ENCODE measurements around the gene TIMP3. TPM values are rescaled to one million over a fixed set of nuclear protein-coding genes. Genes with fewer than 3 reads are reported as not detected.

Gene TIMP3
- total RNA-seq, 2 experiments from 2014 or later: not detected

DNA sequence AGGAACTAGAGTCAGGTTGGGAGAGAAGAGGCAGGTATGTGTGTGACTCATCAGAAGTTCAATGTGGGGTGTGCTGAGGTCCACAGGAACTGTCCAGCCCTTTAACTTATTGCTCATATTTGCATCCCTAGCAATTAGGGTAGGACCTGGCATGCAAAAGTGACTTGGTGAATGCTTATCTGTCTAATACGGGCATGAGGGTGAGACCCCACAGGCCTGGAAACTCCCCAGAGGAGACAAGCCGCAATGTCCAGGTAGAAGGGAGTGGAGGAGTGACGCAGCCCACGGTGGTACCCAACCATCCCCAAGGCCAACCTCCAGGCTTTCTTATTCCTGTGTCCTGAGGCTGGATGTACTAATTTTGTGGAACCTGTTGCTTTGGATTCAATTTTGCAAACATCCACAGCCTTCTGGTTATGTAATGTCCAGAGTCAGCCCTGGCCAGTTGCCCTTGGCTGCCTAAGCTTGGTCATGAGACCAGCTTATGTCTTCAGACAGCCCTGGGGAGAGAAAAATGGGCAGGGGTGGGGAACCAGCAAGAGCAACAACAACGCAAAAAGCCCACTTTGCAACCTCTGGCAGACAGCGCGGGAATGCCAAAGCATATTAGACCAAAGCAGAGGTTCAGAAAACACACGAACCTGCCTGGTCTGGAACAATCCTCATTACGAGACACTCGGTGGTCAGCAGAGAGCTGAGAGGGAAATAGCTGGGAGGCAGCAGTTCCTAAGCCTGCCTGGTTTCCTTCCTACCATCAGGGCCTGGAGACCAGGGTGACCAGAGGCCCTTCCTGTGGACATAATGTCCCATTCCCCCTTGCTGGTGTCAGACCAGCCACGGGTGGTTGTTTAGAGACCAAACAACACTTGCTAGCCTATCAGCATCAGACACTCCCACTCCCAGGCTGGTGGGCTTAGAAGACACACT, 49.3 kb downstream of the TIMP3 start:
- Mint-ChIP-seq H3K4me3 (no peak overlapping the region), H3K27ac (no peak overlapping the region), H3K9me3 (no peaks in the 10 kb centered on the region), H3K27me3 (no peaks in the 10 kb centered on the region), H3K4me1 (no peaks in the 10 kb centered on the region), H3K36me3 (ENCODE audit: low read depth) (no peaks in the 10 kb centered on the region)
- CTCF ChIA-PET: no interaction called here
- DNase-seq: no peak
- POLR2A ChIA-PET: no interaction called here

- Mint-ChIP-seq H3K27ac (no peak overlapping the region), H3K9me3 (no peaks in the 10 kb centered on the region), H3K4me1 (no peaks in the 10 kb centered on the region), H3K36me3 (ENCODE audit: low read depth) (no peaks in the 10 kb centered on the region), H3K4me3 (no peak overlapping the region), H3K27me3 (no peaks in the 10 kb centered on the region)
- no peak for DNase-seq
- ChIA-PET CTCF (no interaction called here), POLR2A (no interaction called here)
Observed at GRCh38 chr22:32852395-32853251, 51.1 kb downstream of the TIMP3 start.

- H3K27ac Mint-ChIP-seq: no peak overlapping the region
- H3K9me3 Mint-ChIP-seq: no peaks in the 10 kb centered on the region
- no peaks in the 10 kb centered on the region for H3K27me3 Mint-ChIP-seq
- no peak for DNase-seq
- H3K4me1 Mint-ChIP-seq: no peaks in the 10 kb centered on the region
- H3K4me3 Mint-ChIP-seq: no peak overlapping the region
- ChIA-PET CTCF (no interaction called here), POLR2A (no interaction called here)
- no peaks in the 10 kb centered on the region for H3K36me3 Mint-ChIP-seq (ENCODE audit: low read depth)
Observed at GRCh38 chr22:32853662-32854061, 52.2 kb downstream of the TIMP3 start.

GRCh38 chr22:32854351-32854804, 52.9 kb downstream of the TIMP3 start:
- POLR2A ChIA-PET: no interaction called here
- no peak overlapping the region for H3K27ac Mint-ChIP-seq
- H3K36me3 Mint-ChIP-seq (ENCODE audit: low read depth): no peaks in the 10 kb centered on the region
- H3K4me1 Mint-ChIP-seq: no peaks in the 10 kb centered on the region
- H3K27me3 Mint-ChIP-seq: no peaks in the 10 kb centered on the region
- no peaks in the 10 kb centered on the region for H3K9me3 Mint-ChIP-seq
- CTCF ChIA-PET: no interaction called here
- no peak for DNase-seq
- no peak overlapping the region for H3K4me3 Mint-ChIP-seq

DNA sequence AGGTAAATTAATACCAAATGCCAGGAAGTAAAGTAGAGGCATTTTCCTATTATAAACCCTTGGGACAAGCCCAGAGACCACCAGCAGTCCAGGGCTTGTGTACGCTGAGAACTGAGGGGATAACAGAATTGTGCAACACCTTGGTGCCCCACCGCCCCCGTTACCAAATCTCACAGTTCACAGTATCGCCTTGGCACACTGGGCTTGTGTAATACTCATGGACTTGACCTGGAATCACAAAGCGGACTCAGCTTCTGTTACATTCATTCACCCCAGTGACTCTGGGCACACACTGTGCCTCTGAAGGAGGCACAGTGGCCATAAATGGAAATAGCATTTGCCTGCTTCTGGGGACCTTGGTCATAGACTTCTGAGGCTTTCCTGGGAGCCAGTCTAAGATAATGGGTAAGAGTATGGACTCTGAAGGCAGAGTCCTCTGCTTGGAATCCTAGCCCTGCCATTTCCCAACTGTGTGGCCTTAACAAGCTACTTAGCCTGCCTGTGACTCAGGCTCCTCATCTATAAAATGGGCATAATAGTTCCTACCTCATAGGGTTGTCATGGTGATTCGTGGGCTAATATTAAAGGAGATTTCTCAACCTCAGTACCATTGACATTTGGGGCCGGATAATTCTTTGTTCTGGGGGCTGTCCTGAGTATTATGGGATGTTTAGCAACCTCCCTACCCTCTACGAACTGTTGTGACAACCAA, 53.7 kb downstream of the TIMP3 start:
- ChIA-PET POLR2A (no interaction called here), CTCF (no interaction called here)
- Mint-ChIP-seq H3K9me3 (no peaks in the 10 kb centered on the region), H3K36me3 (ENCODE audit: low read depth) (no peaks in the 10 kb centered on the region), H3K27ac (no peak overlapping the region), H3K4me3 (no peak overlapping the region), H3K4me1 (no peaks in the 10 kb centered on the region), H3K27me3 (no peaks in the 10 kb centered on the region)
- DNase-seq: no peak

DNA sequence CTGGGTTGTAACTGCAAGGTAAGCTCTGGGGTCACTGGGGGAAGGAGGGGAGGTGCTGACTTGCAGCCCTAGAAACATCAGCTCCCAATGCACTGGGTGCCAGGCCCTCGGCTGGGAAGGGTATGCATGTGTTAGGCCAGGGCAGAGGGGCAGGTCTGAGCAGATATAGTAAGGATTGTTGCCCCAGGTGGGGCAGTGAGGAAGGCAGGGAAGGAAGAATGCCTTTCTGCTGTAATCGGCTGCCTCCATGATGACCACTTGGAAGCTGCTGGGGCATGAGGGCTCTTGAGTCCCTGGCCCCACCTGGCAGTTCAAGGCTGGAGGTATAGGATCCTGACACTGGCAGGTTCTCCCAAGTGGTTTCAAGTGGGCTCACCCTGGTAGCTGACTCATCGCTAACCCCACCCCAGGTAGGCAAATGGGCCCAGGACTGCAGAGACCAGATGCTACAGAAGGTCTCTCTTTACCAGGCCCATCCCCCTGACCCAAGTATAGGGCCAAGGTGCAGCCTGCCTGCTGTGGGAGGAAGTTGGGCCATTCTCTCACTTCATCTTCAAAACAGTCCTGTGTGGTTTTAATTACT, 56.7 kb downstream of the TIMP3 start:
- Mint-ChIP-seq H3K36me3 (ENCODE audit: low read depth) (no peaks in the 10 kb centered on the region), H3K27me3 (no peaks in the 10 kb centered on the region), H3K27ac (no peak overlapping the region), H3K4me1 (no peaks in the 10 kb centered on the region), H3K4me3 (no peak overlapping the region), H3K9me3 (no peaks in the 10 kb centered on the region)
- no peak for DNase-seq
- CTCF ChIA-PET: no interaction called here
- POLR2A ChIA-PET: no interaction called here

DNA sequence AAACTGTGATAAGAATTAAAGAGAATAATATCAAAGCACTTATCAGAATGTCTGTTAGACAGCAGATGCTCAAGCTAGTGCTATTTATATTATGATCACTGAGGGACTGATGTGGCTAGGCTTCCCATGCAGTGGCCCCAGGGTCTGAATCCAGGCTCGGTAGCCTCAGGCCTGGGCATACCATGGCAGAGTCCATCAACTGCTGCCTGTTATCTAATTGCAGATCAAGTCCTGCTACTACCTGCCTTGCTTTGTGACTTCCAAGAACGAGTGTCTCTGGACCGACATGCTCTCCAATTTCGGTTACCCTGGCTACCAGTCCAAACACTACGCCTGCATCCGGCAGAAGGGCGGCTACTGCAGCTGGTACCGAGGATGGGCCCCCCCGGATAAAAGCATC, 57.5 kb downstream of the TIMP3 start:
- no peak overlapping the region for H3K27ac Mint-ChIP-seq
- POLR2A ChIA-PET: no interaction called here

DNA sequence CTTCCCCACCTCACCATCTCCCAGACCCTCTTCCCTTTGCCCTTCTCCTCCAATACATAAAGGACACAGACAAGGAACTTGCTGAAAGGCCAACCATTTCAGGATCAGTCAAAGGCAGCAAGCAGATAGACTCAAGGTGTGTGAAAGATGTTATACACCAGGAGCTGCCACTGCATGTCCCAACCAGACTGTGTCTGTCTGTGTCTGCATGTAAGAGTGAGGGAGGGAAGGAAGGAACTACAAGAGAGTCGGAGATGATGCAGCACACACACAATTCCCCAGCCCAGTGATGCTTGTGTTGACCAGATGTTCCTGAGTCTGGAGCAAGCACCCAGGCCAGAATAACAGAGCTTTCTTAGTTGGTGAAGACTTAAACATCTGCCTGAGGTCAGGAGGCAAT, 58.2 kb downstream of the TIMP3 start:
- POLR2A ChIA-PET: no interaction called here

More for the DNA sequence above, 57.5 kb downstream of the TIMP3 start:
- CTCF ChIA-PET: no interaction called here
- Mint-ChIP-seq H3K36me3 (ENCODE audit: low read depth) (no peaks in the 10 kb centered on the region), H3K4me3 (no peak overlapping the region), H3K4me1 (no peaks in the 10 kb centered on the region), H3K27me3 (no peaks in the 10 kb centered on the region), H3K9me3 (no peaks in the 10 kb centered on the region)
- no peak for DNase-seq

GRCh38 chr22:32861330-32861729, 59.8 kb downstream of the TIMP3 start:
- H3K27me3 Mint-ChIP-seq: no peaks in the 10 kb centered on the region
- CTCF ChIA-PET: no interaction called here

More for the DNA sequence above, 58.2 kb downstream of the TIMP3 start:
- no peaks in the 10 kb centered on the region for H3K27me3 Mint-ChIP-seq
- no peak overlapping the region for H3K4me3 Mint-ChIP-seq
- DNase-seq: no peak
- no peaks in the 10 kb centered on the region for H3K36me3 Mint-ChIP-seq (ENCODE audit: low read depth)
- no peaks in the 10 kb centered on the region for H3K9me3 Mint-ChIP-seq
- CTCF ChIA-PET: no interaction called here
- no peaks in the 10 kb centered on the region for H3K4me1 Mint-ChIP-seq
- no peak overlapping the region for H3K27ac Mint-ChIP-seq

DNA sequence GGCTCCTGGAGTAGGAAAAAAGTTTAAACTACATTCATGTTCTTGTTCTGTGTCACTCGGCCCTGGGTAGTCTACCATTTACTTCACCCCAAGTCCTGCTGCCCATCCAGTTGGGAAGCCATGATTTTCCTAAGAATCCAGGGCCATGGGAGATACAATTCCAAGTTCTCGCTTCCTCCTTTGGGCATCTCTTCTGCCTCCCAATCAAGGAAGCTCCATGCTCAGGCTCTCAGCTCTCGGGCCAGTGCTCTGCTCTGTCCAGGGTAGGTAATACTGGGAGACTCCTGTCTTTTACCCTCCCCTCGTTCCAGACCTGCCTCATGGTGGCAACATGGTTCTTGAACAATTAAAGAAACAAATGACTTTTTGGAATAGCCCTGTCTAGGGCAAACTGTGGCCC, 60.6 kb downstream of the TIMP3 start:
- H3K27me3 Mint-ChIP-seq: no peaks in the 10 kb centered on the region
- no peaks in the 10 kb centered on the region for H3K9me3 Mint-ChIP-seq
- H3K36me3 Mint-ChIP-seq (ENCODE audit: low read depth): no peaks in the 10 kb centered on the region
- H3K27ac Mint-ChIP-seq: no peak overlapping the region
- ChIA-PET CTCF (no interaction called here), POLR2A (no interaction called here)
- no peak for DNase-seq
- no peaks in the 10 kb centered on the region for H3K4me1 Mint-ChIP-seq
- no peak overlapping the region for H3K4me3 Mint-ChIP-seq

More at GRCh38 chr22:32861330-32861729, 59.8 kb downstream of the TIMP3 start:
- Mint-ChIP-seq H3K4me3 (no peak overlapping the region), H3K27ac (no peak overlapping the region), H3K4me1 (no peaks in the 10 kb centered on the region), H3K36me3 (ENCODE audit: low read depth) (no peaks in the 10 kb centered on the region), H3K9me3 (no peaks in the 10 kb centered on the region)
- DNase-seq: no peak
- POLR2A ChIA-PET: no interaction called here

GRCh38 chr22:32862936-32863661, 61.6 kb downstream of the TIMP3 start:
- H3K27ac Mint-ChIP-seq: no peak overlapping the region
- H3K4me3 Mint-ChIP-seq: no peak overlapping the region
- H3K4me1 Mint-ChIP-seq: no peaks in the 10 kb centered on the region
- DNase-seq: no peak
- POLR2A ChIA-PET: no interaction called here
- H3K36me3 Mint-ChIP-seq (ENCODE audit: low read depth): no peaks in the 10 kb centered on the region
- no peaks in the 10 kb centered on the region for H3K9me3 Mint-ChIP-seq
- CTCF ChIA-PET: no interaction called here
- H3K27me3 Mint-ChIP-seq: no peaks in the 10 kb centered on the region

- H3K27ac Mint-ChIP-seq: no peak overlapping the region
- no peaks in the 10 kb centered on the region for H3K36me3 Mint-ChIP-seq (ENCODE audit: low read depth)
- no peak for DNase-seq
- no peaks in the 10 kb centered on the region for H3K27me3 Mint-ChIP-seq
- no peak overlapping the region for H3K4me3 Mint-ChIP-seq
- no peaks in the 10 kb centered on the region for H3K9me3 Mint-ChIP-seq
- ChIA-PET CTCF (no interaction called here), POLR2A (no interaction called here)
- no peaks in the 10 kb centered on the region for H3K4me1 Mint-ChIP-seq
Observed at GRCh38 chr22:32864041-32864440, 62.5 kb downstream of the TIMP3 start.

Data from activated CD4-positive, alpha-beta T cell treated with anti-CD3 and anti-CD28 coated beads, Interleukin-2, amount 10 ng/mL, durations not matched to agents 7 days and 5 days (primary cell).